Measurements from ENCODE around the gene NBPF6.
"Not testable (repeated sequence)": the region's sequence is repeated elsewhere in the genome, so short reads cannot be mapped to it uniquely, and the experiment has no call there.

NBPF6 gene

GRCh38 chr1:108502138-108502537 is 52.0 kb downstream of the NBPF6 start:
- DNase-seq (ENCODE audit: low spot score), result no peak

GRCh38 chr1:108502624-108503023 is 52.5 kb downstream of the NBPF6 start:
- DNase-seq (ENCODE audit: low spot score), result peak; percentile 8

- DNase-seq (ENCODE audit: low spot score), result peak; percentile 70
These were observed 53.1 kb downstream of the NBPF6 start for GRCh38 chr1:108503062-108503733.

GRCh38 chr1:108504447-108504846 is 54.3 kb downstream of the NBPF6 start:
- no peak for DNase-seq (ENCODE audit: low spot score)

- DNase-seq (ENCODE audit: low spot score), result peak; percentile 6
These were observed 55.6 kb downstream of the NBPF6 start for GRCh38 chr1:108505763-108506070.

- DNase-seq (ENCODE audit: low spot score), result no peak
These were observed 61.6 kb downstream of the NBPF6 start for GRCh38 chr1:108511764-108512163.

DNA sequence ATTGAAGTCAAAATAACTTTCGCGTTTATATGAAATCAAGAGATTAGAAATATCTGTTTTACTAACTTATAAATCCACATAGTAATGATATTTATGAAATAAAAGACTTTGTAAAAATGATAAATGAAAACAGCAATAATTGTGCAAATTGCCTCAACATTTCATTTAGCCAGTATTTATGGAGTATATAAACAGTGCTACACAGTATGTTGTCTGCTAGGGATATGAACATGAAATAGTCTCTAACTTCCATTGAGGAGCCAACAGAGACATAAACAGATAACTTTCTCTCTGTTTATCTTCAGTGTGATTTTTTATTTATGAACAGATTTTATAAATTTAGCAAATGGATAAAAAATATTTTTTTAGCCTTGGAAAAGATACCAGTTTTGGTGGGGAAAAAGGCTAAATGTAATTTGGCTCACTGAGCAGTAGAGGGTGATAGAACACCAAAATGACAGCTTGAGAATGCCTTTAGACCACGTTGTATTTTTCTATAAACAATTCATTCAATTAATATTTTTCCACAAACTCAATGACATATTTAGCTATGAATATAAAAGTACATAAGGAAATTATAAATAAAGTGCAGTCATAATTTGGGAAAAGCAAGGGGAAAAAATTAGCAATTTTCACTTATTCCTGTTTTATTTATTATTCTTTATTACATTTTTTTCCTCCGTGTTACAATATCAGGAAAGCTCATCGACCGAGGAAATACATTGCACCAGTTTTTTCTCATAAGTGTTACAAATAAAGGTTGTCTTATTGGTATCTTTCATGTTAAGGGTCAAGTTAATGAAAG is 62.3 kb downstream of the NBPF6 start:
- DNase-seq (ENCODE audit: low spot score), result peak; percentile 40

DNA sequence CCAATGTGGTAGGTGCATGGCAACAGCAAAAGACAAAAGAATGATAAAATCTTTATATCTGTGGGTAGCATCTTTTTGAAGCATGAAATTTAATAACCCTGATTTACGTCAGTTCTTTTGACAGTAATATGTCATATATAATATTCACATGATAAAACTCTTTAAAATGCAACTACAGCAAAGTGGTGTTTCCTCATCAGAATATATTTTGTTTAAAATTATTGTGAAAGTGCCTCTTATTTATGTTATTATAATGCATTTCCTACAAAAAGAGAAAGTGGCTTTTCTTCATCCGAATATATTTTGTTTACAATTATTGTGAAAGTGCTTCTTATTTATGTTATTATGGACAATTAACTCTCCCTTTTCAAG is 62.9 kb downstream of the NBPF6 start:
- no peak for DNase-seq (ENCODE audit: low spot score)

DNA sequence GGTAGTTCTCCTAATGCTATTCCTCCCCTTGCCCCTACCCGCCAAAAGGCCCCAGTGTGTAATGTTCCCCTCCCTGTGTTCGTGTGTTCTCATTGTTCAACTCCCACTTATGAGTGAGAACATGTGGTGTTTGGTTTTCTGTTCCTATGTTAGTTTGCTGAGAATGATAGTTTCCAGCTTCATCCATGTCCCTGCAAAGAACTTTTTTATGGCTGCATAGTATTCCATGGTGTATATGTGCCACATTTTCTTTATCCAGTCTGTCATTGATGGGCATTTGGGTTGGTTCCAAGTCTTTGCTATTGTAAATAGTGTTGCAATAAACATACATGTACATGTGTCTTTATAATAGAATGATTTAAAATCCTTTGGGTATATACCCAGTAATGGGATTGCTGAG is 63.8 kb downstream of the NBPF6 start:
- not testable (repeated sequence) for DNase-seq (ENCODE audit: low spot score)

DNA sequence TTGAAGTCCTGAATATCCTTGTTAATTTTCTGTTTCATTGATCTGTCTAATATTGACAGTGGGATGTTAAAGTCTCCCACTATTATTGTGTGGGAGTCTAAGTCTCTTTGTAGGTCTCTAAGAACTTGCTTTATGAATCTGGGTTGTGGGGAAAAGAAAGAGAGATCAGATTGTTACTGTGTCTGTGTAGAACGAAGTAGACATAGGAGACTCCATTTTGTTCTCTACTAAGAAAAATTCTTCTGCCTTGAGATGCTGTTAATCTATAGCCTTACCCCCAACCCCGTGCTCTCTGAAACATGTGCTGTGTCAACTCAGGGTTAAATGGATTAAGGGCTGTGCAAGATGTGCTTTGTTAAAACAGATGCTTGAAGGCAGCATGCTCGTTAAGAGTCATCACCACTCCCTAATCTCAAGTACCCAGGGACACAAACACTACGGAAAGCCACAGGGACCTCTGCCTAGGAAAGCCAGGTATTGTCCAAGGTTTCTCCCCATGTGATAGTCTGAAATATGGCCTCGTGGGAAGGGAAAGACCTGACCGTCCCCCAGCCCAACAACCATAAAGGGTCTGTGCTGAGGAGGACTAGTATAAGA is 67.3 kb downstream of the NBPF6 start:
- DNase-seq (ENCODE audit: low spot score), result not testable (repeated sequence)
